ENCODE results near the gene RETREG1.
A peak's percentile ranks its signal among the peaks of the same experiment; 100 is the strongest.
"Not testable (repeated sequence)": the region's sequence is repeated elsewhere in the genome, so short reads cannot be mapped to it uniquely, and the experiment has no call there.

The RETREG1 gene

DNA sequence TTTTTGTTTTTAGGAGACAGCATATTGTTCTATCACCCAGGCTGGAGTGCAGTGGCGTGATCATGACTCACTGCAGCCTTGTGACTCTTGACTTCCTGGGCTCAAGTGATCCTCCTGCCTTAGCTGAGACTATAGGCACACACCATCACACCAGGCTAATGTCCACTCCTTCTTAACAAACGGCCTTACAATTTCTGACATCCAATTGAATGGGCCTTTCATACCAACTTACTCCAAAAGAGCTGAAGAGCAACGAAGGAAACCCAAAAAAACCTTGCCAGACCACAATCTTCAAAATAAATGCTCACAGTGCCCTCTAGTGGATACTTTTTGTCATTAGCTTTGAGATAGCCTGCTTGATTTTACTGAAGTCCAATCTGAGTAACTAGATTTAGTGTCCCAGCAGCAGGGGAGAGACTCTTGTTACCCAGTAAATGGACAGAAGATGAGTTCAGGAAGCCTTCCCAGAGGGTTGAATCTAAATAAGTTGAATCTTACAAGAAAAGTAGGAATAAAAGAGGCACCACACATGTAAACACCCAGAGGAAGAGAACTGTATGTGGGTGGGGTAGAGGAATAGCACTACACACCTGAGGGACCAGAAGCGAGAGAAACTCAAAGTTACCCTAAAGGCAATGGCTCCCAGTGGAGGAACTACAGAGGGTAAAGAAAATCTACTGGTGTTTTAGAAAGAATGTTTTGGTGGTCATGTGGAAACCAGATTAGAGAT, 160.5 kb downstream of the RETREG1 start:
- peak; percentile 65 for TF ChIP-seq CTCF (IDR thresholded peaks at IDR 0.05; ENCODE audit: low read length, missing control alignments)
- no peak overlapping the region for H3K4me3 ChIP-seq (replicated peaks; ENCODE audit: low read depth, low read length)
- DNase-seq (ENCODE audit: low read depth), result peak; percentile 90

GRCh38 chr5:16455668-16456067, 161.1 kb downstream of the RETREG1 start:
- H3K4me3 ChIP-seq (replicated peaks; ENCODE audit: low read depth, low read length), result no peak overlapping the region
- TF ChIP-seq CTCF (IDR thresholded peaks at IDR 0.05; ENCODE audit: low read length, missing control alignments), result no peak
- no peak for DNase-seq (ENCODE audit: low read depth)

- DNase-seq (ENCODE audit: low read depth), result no peak
- no peak overlapping the region for H3K4me3 ChIP-seq (replicated peaks; ENCODE audit: low read depth, low read length)
- TF ChIP-seq CTCF (IDR thresholded peaks at IDR 0.05; ENCODE audit: low read length, missing control alignments), result no peak
Observed at GRCh38 chr5:16454686-16455085, 162.1 kb downstream of the RETREG1 start.

- no peak for TF ChIP-seq CTCF (IDR thresholded peaks at IDR 0.05; ENCODE audit: low read length, missing control alignments)
- DNase-seq (ENCODE audit: low read depth), result no peak
- no peak overlapping the region for H3K4me3 ChIP-seq (replicated peaks; ENCODE audit: low read depth, low read length)
Observed at GRCh38 chr5:16453609-16454008, 163.2 kb downstream of the RETREG1 start.

DNA sequence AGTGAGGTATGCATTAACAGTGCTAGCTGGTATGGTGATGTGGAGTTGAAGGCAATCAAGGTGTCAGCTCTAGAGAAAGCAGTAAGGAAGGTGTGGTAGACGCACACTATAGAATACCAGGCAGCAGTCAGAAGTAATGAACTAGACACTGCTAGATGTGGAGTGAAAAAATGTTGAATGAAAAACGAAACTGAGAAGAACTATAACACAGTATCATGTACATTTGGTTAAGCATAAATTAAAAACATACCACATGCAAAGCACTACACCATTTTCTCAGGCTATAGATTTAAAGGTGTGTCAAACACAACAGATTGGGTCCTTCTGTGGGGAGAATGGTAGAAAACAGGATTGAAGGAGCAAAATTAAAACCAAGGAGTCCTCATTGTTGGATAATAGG, 166.6 kb downstream of the RETREG1 start:
- H3K4me3 ChIP-seq (replicated peaks; ENCODE audit: low read depth, low read length), result no peak overlapping the region
- TF ChIP-seq CTCF (IDR thresholded peaks at IDR 0.05; ENCODE audit: low read length, missing control alignments), result no peak
- DNase-seq (ENCODE audit: low read depth), result no peak

GRCh38 chr5:16446993-16447392, 169.8 kb downstream of the RETREG1 start:
- no peak overlapping the region for H3K4me3 ChIP-seq (replicated peaks; ENCODE audit: low read depth, low read length)
- no peak for DNase-seq (ENCODE audit: low read depth)
- no peak for TF ChIP-seq CTCF (IDR thresholded peaks at IDR 0.05; ENCODE audit: low read length, missing control alignments)

DNA sequence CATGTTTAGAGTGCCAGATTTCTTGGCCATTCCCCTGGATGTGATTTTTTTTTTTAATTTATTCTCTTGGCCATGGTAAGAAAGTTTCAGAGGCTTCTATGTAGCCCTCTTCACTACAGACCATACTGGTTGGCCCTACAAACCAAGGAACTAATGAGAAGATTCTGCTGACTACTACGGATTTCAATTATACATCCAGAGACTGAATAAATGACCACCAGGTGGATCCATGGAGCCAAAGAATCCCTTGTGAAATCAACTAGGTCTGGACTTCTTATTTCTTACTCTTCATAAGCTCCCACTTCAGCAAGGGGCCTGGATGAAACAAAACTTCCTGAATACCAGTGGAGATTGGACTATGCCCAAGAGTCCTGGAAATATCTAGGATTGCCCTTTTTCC, 178.8 kb downstream of the RETREG1 start:
- no peak overlapping the region for H3K4me3 ChIP-seq (replicated peaks; ENCODE audit: low read depth, low read length)
- peak; percentile 29 for TF ChIP-seq CTCF (IDR thresholded peaks at IDR 0.05; ENCODE audit: low read length, missing control alignments)
- DNase-seq (ENCODE audit: low read depth), result peak; percentile 32

DNA sequence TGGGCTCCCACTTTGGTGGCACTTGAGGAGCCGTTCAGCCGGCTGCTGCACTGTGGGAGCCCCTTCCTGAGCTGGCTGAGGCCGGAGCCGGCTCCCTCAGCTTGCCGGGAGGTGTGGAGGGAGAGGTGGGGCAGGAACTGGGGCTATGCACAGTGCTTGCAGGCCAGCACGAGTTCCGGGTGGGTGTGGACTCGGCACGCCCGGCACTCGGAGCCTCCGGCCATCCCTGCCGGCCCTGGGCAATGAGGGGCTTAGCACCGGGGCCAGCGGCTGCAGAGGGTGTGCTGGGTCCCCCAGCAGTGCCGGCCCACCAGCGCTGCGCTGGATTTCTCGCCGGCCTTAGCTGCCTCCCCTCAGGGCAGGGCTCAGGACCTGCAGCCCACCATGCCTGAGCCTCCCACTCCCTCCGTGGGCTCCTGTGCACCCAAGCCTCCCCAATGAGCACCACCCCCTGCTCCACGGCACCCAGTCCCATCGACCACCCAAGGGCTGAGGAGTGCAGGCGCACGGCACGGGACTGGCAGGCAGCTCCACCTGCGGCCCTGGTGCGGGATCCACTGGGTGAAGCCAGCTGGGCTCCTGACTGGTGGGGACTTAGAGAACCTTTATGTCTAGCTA, 180.6 kb downstream of the RETREG1 start:
- not testable (repeated sequence) for H3K4me3 ChIP-seq (replicated peaks; ENCODE audit: low read depth, low read length); DNase-seq (ENCODE audit: low read depth)
